ENCODE data around the gene ASXL2.
"Not testable (repeated sequence)": the region's sequence is repeated elsewhere in the genome, so short reads cannot be mapped to it uniquely, and the experiment has no call there.

Gene ASXL2

DNA sequence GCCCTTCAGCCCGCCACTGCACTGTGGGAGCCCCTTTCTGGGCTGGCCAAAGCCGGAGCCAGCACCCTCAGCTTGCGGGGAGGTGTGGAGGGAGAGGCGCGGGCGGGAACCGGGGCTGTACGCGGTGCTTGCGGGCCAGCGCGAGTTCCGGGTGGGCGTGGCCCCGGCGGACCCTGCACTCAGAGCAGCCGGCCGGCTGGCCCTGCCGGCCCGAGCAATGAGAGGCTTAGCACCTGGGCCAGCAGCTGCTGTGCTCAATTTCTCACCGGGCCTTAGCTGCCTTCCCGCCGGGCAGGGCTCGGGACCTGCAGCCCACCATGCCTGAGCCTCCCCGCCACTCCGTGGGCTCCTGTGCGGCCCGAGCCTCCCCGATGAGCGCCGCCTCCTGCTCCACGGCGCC, 37.1 kb upstream of the ASXL2 start:
- H4K20me1 ChIP-seq (ENCODE audit: low read depth, low read length); H2AFZ ChIP-seq (ENCODE audit: low read depth, low read length, severe bottlenecking); H3K9me2 ChIP-seq (replicated peaks; ENCODE audit: insufficient read depth, low read length); H3F3A ChIP-seq (ENCODE audit: insufficient read depth); H3K27me3 ChIP-seq (ENCODE audit: low read length); H3K4me2 ChIP-seq (ENCODE audit: low read depth, low read length, poor library complexity, severe bottlenecking); H3K27ac ChIP-seq (ENCODE audit: low read depth, low read length); H3K9me3 ChIP-seq (ENCODE audit: insufficient read depth, low read length); H3K36me3 ChIP-seq (ENCODE audit: low read length); H3K4me3 ChIP-seq (ENCODE audit: insufficient read depth, low read length, poor library complexity, severe bottlenecking); H3K79me2 ChIP-seq (ENCODE audit: insufficient read depth, low read length); H3K9ac ChIP-seq (ENCODE audit: low read length): not testable (repeated sequence)

DNA sequence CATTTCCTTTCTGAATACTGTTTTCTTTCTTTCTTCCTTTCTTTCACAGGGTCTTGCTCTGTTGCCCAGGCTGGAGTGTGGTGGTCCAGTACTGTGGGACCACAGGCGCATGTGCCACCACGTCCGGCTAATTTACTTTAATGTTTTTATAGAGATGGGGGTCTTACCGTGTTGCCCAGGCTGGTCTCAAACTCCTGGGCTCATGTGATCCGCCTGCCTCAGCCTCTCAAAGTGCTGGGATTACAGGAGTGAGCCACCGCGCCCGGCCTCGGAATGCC, 35.3 kb upstream of the ASXL2 start:
- H2AFZ ChIP-seq (ENCODE audit: low read depth, low read length, severe bottlenecking); H3K9me2 ChIP-seq (replicated peaks; ENCODE audit: insufficient read depth, low read length); H4K20me1 ChIP-seq (ENCODE audit: low read depth, low read length); H3K4me3 ChIP-seq (ENCODE audit: insufficient read depth, low read length, poor library complexity, severe bottlenecking); H3K27ac ChIP-seq (ENCODE audit: low read depth, low read length); H3K4me2 ChIP-seq (ENCODE audit: low read depth, low read length, poor library complexity, severe bottlenecking); H3K36me3 ChIP-seq (ENCODE audit: low read length); H3K9ac ChIP-seq (ENCODE audit: low read length); H3F3A ChIP-seq (ENCODE audit: insufficient read depth); H3K79me2 ChIP-seq (ENCODE audit: insufficient read depth, low read length); H3K27me3 ChIP-seq (ENCODE audit: low read length); H3K9me3 ChIP-seq (ENCODE audit: insufficient read depth, low read length): not testable (repeated sequence)

DNA sequence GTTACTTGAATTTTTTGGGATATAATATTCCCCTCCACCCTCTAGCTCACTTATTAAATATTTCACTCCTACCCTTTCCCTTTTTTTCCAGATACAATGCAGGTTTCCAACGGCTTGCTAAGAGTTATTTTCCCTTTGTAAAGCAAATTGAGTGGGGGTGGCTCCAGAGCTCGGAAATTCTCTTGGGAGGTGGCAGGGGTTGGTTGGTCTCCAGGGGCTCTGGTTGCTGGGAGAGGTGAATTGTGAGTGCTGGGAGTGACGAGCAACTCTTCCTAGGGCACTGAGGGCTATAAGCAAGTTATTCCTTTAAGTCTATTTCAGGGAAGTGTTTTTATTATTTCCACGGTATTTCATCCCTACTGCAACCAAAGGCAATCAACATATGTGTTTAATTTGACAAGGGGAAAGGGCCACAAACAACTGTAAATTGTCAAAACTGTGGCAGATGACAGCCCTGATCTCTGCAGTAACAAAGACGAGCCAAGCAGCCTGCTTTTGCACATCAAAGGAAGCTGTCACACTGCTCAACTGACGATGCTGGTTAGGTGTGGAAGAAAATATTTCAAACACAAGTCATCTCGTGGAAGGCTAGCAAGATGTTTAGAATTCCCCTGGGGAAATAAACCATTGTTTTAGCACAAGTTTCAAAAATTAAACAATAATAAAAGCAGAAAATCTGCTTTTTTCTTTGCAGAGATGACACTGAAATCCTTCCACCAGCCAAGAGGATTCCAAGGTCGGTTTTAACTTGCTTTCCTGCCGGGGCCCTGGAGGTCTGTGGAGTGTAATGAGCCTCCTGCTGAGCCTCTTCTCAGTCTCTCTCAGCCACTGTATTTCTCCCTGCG, 34.8 kb upstream of the ASXL2 start:
- Histone ChIP-seq H3K9ac (ENCODE audit: low read length) (no peak overlapping the region), H3K27ac (ENCODE audit: low read depth, low read length) (no peak overlapping the region), H3F3A (ENCODE audit: insufficient read depth) (no peaks in the 10 kb centered on the region), H3K4me2 (ENCODE audit: low read depth, low read length, poor library complexity, severe bottlenecking) (no peak overlapping the region), H4K20me1 (ENCODE audit: low read depth, low read length) (no peaks in the 10 kb centered on the region), H2AFZ (ENCODE audit: low read depth, low read length, severe bottlenecking) (no peak overlapping the region), H3K27me3 (ENCODE audit: low read length) (no peaks in the 10 kb centered on the region), H3K4me3 (ENCODE audit: insufficient read depth, low read length, poor library complexity, severe bottlenecking) (no peak overlapping the region), H3K36me3 (ENCODE audit: low read length) (no peaks in the 10 kb centered on the region), H3K79me2 (ENCODE audit: insufficient read depth, low read length) (no peaks in the 10 kb centered on the region), H3K9me2 (replicated peaks; ENCODE audit: insufficient read depth, low read length) (no peaks in the 10 kb centered on the region), H3K9me3 (ENCODE audit: insufficient read depth, low read length) (no peaks in the 10 kb centered on the region)
- TF ChIP-seq EZH2phosphoT487 (conservative IDR thresholded peaks at IDR 0.05; ENCODE audit: low read length) = no peak
- TF ChIP-seq, protein P1, sequence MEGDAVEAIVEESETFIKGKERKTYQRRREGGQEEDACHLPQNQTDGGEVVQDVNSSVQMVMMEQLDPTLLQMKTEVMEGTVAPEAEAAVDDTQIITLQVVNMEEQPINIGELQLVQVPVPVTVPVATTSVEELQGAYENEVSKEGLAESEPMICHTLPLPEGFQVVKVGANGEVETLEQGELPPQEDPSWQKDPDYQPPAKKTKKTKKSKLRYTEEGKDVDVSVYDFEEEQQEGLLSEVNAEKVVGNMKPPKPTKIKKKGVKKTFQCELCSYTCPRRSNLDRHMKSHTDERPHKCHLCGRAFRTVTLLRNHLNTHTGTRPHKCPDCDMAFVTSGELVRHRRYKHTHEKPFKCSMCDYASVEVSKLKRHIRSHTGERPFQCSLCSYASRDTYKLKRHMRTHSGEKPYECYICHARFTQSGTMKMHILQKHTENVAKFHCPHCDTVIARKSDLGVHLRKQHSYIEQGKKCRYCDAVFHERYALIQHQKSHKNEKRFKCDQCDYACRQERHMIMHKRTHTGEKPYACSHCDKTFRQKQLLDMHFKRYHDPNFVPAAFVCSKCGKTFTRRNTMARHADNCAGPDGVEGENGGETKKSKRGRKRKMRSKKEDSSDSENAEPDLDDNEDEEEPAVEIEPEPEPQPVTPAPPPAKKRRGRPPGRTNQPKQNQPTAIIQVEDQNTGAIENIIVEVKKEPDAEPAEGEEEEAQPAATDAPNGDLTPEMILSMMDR (IDR thresholded peaks at IDR 0.05; ENCODE audit: insufficient read depth, low read length, poor library complexity, severe bottlenecking) = no peak

DNA sequence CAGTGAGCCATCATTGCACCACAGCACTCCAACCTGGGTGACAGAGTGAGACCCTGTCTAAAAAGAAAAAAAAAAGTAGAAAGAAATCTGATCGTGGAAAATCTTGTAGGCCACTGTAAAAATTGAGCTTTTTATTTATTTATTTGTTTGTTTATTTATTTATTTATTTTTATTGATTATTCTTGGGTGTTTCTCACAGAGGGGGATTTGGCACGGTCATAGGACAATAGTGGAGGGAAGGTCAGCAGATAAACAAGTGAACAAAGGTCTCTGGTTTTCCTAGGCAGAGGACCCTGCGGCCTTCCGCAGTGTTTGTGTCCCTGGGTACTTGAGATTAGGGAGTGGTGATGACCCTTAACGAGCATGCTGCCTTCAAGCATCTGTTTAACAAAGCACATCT, 31.3 kb upstream of the ASXL2 start:
- H3F3A ChIP-seq (ENCODE audit: insufficient read depth); H3K9me2 ChIP-seq (replicated peaks; ENCODE audit: insufficient read depth, low read length); H3K36me3 ChIP-seq (ENCODE audit: low read length); H3K27me3 ChIP-seq (ENCODE audit: low read length); H4K20me1 ChIP-seq (ENCODE audit: low read depth, low read length); H3K9me3 ChIP-seq (ENCODE audit: insufficient read depth, low read length); H3K9ac ChIP-seq (ENCODE audit: low read length); H3K4me3 ChIP-seq (ENCODE audit: insufficient read depth, low read length, poor library complexity, severe bottlenecking); H3K4me2 ChIP-seq (ENCODE audit: low read depth, low read length, poor library complexity, severe bottlenecking); H3K27ac ChIP-seq (ENCODE audit: low read depth, low read length); H3K79me2 ChIP-seq (ENCODE audit: insufficient read depth, low read length); H2AFZ ChIP-seq (ENCODE audit: low read depth, low read length, severe bottlenecking): not testable (repeated sequence)

DNA sequence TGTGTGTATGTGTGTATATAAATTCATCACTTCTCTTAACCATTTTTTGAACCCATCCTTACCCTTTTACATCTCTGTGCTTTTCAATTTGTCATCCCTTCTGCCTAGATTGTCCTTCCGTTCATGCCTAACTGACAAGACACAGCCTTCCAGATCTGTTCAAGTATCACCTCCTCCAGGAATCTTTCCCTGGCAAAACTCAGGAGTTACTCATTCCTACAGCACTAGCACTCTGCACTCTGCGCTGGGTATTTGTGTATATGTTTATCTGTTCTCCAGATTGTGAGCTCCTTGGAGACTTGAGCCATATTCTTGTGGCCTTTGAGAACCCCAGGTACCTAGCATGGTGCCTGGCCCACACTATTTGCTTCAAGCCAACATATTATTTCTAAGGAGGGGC, 26.8 kb upstream of the ASXL2 start:
- Histone ChIP-seq H3K9me2 (replicated peaks; ENCODE audit: insufficient read depth, low read length) (no peaks in the 10 kb centered on the region), H3K79me2 (ENCODE audit: insufficient read depth, low read length) (no peaks in the 10 kb centered on the region), H3K9ac (ENCODE audit: low read length) (no peak overlapping the region), H3K4me2 (ENCODE audit: low read depth, low read length, poor library complexity, severe bottlenecking) (no peak overlapping the region), H3K36me3 (ENCODE audit: low read length) (no peaks in the 10 kb centered on the region), H3F3A (ENCODE audit: insufficient read depth) (no peaks in the 10 kb centered on the region), H4K20me1 (ENCODE audit: low read depth, low read length) (no peaks in the 10 kb centered on the region), H3K4me3 (ENCODE audit: insufficient read depth, low read length, poor library complexity, severe bottlenecking) (no peak overlapping the region), H2AFZ (ENCODE audit: low read depth, low read length, severe bottlenecking) (no peak overlapping the region), H3K9me3 (ENCODE audit: insufficient read depth, low read length) (no peaks in the 10 kb centered on the region), H3K27ac (ENCODE audit: low read depth, low read length) (no peak overlapping the region), H3K27me3 (ENCODE audit: low read length) (no peaks in the 10 kb centered on the region)
- TF ChIP-seq EZH2phosphoT487 (conservative IDR thresholded peaks at IDR 0.05; ENCODE audit: low read length) = no peak
- TF ChIP-seq, protein P1 (IDR thresholded peaks at IDR 0.05; ENCODE audit: insufficient read depth, low read length, poor library complexity, severe bottlenecking) = no peak
